Endodermal cell (in vitro differentiated cells): ENCODE data around the gene RIN3. TPM values are rescaled to one million over a fixed set of nuclear protein-coding genes. Genes with fewer than 3 reads are reported as not detected.

Experiments
- DNase-seq: peaks from one replicate; pipeline ENCODE4 v3.0.0-alpha.2; 2017
- H3K27ac ChIP-seq: 2 replicates; pipeline ENCODE4 v1.5.1; 2013; ENCODE audit warnings: mild to moderate bottlenecking, low read depth, low read length, moderate library complexity
- H3K27me3 ChIP-seq: 2 replicates; pipeline ENCODE4 v1.6.1; 2013; ENCODE audit warnings: mild to moderate bottlenecking, low read length, moderate library complexity; ENCODE audit not compliant: insufficient read depth, control insufficient read depth, poor library complexity, severe bottlenecking
- H3K36me3 ChIP-seq: 2 replicates; pipeline ENCODE4 v1.7.0; 2013; ENCODE audit warnings: mild to moderate bottlenecking, low read length, moderate library complexity; ENCODE audit not compliant: control insufficient read depth, insufficient read depth
- H3K4me1 ChIP-seq: one replicate; pipeline ENCODE4 v1.7.0; 2013; ENCODE audit warnings: low read length; ENCODE audit not compliant: control insufficient read depth, insufficient read depth
- H3K4me3 ChIP-seq: 2 replicates; pipeline ENCODE4 v1.5.1; 2013; ENCODE audit warnings: mild to moderate bottlenecking, low read length, moderate library complexity
- H3K9ac ChIP-seq: 2 replicates; pipeline ENCODE4 v1.6.1; 2013; ENCODE audit warnings: mild to moderate bottlenecking, low read length, moderate library complexity; ENCODE audit not compliant: poor library complexity, severe bottlenecking; ENCODE audit errors: extremely low read depth
- H3K9me3 ChIP-seq: 2 replicates; pipeline ENCODE4 v1.6.1; 2013; ENCODE audit warnings: mild to moderate bottlenecking, low read length, moderate library complexity; ENCODE audit not compliant: control insufficient read depth
- H3K27ac Mint-ChIP-seq: 2 replicates; pipeline ENCODE4 v1.8.0; 2020; ENCODE audit warnings: mixed read lengths
- H3K27me3 Mint-ChIP-seq: 2 replicates; pipeline ENCODE4 v1.8.0; 2021; ENCODE audit warnings: mild to moderate bottlenecking, mixed read lengths; ENCODE audit not compliant: insufficient read depth
- H3K36me3 Mint-ChIP-seq: 2 replicates; pipeline ENCODE4 v1.8.0; 2020; ENCODE audit warnings: low read depth, mixed read lengths
- H3K4me1 Mint-ChIP-seq: 2 replicates; pipeline ENCODE4 v1.8.0; 2020; ENCODE audit warnings: mixed read lengths
- H3K4me3 Mint-ChIP-seq: 2 replicates; pipeline ENCODE4 v1.8.0; 2020; ENCODE audit warnings: mild to moderate bottlenecking, moderate library complexity, mixed read lengths
- H3K9me3 Mint-ChIP-seq: 2 replicates; pipeline ENCODE4 v1.8.0; 2020; ENCODE audit warnings: mild to moderate bottlenecking, mixed read lengths
- CTCF ChIP-seq: fragments of 200-600 bp; sonication (generic); conservative IDR thresholded peaks from 2 replicates; pipeline ENCODE4 v1.5.0; 2021; ENCODE audit warnings: antibody characterized with exemption, mild to moderate bottlenecking
- WGBS, 2 experiments: methylation state at CpG; one replicate each; pipeline versions ENCODE4 v1.1.5 to v1.1.7; 2013; ENCODE audit warnings: missing lambda C conversion rate in 2 of 2, mixed read lengths in 1 of 2; ENCODE audit not compliant: insufficient coverage in 1 of 2, insufficient read length in 1 of 2; 5-methylcytosine and 5-hydroxymethylcytosine counted together
- total RNA-seq, 2 donors: library from RNA; stranded (reverse); fragmentation: NEBNext Ultra II Directional in 1 of 2; extraction: Animal tissue kit (Norgen Biotek cat#: 25700) in 1 of 2; gene quantifications; 2 replicates in 1 of 2; 3 replicates in 1 of 2; pipeline ENCODE4 v1.2.1, GENCODE V29; 2021

The RIN3 gene
- total RNA-seq, 2 donors from 2014 or later = 5.2 to 6.0 TPM

GRCh38 chr14:92654239-92654901, 140.8 kb downstream of the RIN3 start:
- WGBS, 2 experiments = 91 to 93% methylated on average over 14 to 18 of the region's 18 CpGs
- H3K4me3 ChIP-seq = no peak overlapping the region
- H3K27ac ChIP-seq = no peak overlapping the region
- H3K9ac ChIP-seq = no peak overlapping the region
- Mint-ChIP-seq H3K27ac (no peak overlapping the region), H3K36me3 (no peaks in the 10 kb centered on the region), H3K9me3 (no peaks in the 10 kb centered on the region), H3K4me1 (no peaks in the 10 kb centered on the region), H3K27me3 (no peaks in the 10 kb centered on the region), H3K4me3 (no peak overlapping the region)
- TF ChIP-seq CTCF = no peak
- DNase-seq = no peak
- H3K4me1 ChIP-seq = no peaks in the 10 kb centered on the region
- no peaks in the 10 kb centered on the region for H3K9me3 ChIP-seq
- H3K27me3 ChIP-seq = no peaks in the 10 kb centered on the region
- H3K36me3 ChIP-seq = no peaks in the 10 kb centered on the region

GRCh38 chr14:92655419-92656201, 142.0 kb downstream of the RIN3 start:
- Mint-ChIP-seq H3K4me1 (no peaks in the 10 kb centered on the region), H3K4me3 (no peak overlapping the region), H3K9me3 (no peaks in the 10 kb centered on the region), H3K27me3 (no peaks in the 10 kb centered on the region), H3K27ac (no peak overlapping the region), H3K36me3 (no peaks in the 10 kb centered on the region)
- no peak overlapping the region for H3K4me3 ChIP-seq
- no peak for TF ChIP-seq CTCF
- no peak for DNase-seq
- 92 to 98% methylated on average over 10 to 13 of the region's 13 CpGs for WGBS, 2 experiments
- H3K4me1 ChIP-seq = no peaks in the 10 kb centered on the region
- no peaks in the 10 kb centered on the region for H3K36me3 ChIP-seq
- H3K9me3 ChIP-seq = no peaks in the 10 kb centered on the region
- H3K27me3 ChIP-seq = no peaks in the 10 kb centered on the region
- H3K9ac ChIP-seq = no peak overlapping the region
- H3K27ac ChIP-seq = no peak overlapping the region

GRCh38 chr14:92656306-92657081, 142.9 kb downstream of the RIN3 start:
- H3K9me3 Mint-ChIP-seq = no peaks in the 10 kb centered on the region
- 90 to 95% methylated on average over 5 to 8 of the region's 8 CpGs for WGBS, 2 experiments
- Histone ChIP-seq H3K27ac (no peak overlapping the region), H3K9me3 (no peaks in the 10 kb centered on the region), H3K36me3 (no peaks in the 10 kb centered on the region), H3K4me3 (no peak overlapping the region), H3K4me1 (no peaks in the 10 kb centered on the region), H3K27me3 (no peaks in the 10 kb centered on the region), H3K9ac (no peak overlapping the region)
- H3K27me3 Mint-ChIP-seq = no peaks in the 10 kb centered on the region
- H3K27ac Mint-ChIP-seq = no peak overlapping the region
- DNase-seq = no peak
- peak; percentile 46 for TF ChIP-seq CTCF
- no peaks in the 10 kb centered on the region for H3K36me3 Mint-ChIP-seq
- no peaks in the 10 kb centered on the region for H3K4me1 Mint-ChIP-seq
- H3K4me3 Mint-ChIP-seq = no peak overlapping the region
